ENCODE measurements around the gene MCF2L2.

Gene MCF2L2

GRCh38 chr3:183306798-183307671 is 121.4 kb downstream of the MCF2L2 start:
- FAIRE-seq: peak; percentile 93
- TF ChIP-seq POLR2A (IDR thresholded peaks at IDR 0.05; ENCODE audit: low read depth, low read length): no peak
- DNase-seq (ENCODE audit: insufficient read length, low spot score): peak; percentile 49

GRCh38 chr3:183303690-183304089 is 124.7 kb downstream of the MCF2L2 start:
- FAIRE-seq: no peak
- no peak for TF ChIP-seq POLR2A (IDR thresholded peaks at IDR 0.05; ENCODE audit: low read depth, low read length)

GRCh38 chr3:183301937-183302580 is 126.4 kb downstream of the MCF2L2 start:
- TF ChIP-seq POLR2A (IDR thresholded peaks at IDR 0.05; ENCODE audit: low read depth, low read length): no peak
- FAIRE-seq (no peak), DNase-seq (ENCODE audit: insufficient read length, low spot score) (no peak)

More at GRCh38 chr3:183303690-183304089, 124.7 kb downstream of the MCF2L2 start:
- no peak for DNase-seq (ENCODE audit: insufficient read length, low spot score)

- peak; percentile 11 for FAIRE-seq
- no peak for TF ChIP-seq POLR2A (IDR thresholded peaks at IDR 0.05; ENCODE audit: low read depth, low read length)
- DNase-seq (ENCODE audit: insufficient read length, low spot score): no peak
These were observed 127.3 kb downstream of the MCF2L2 start for GRCh38 chr3:183300996-183301562.

GRCh38 chr3:183299976-183300375 is 128.4 kb downstream of the MCF2L2 start:
- no peak for TF ChIP-seq POLR2A (IDR thresholded peaks at IDR 0.05; ENCODE audit: low read depth, low read length)
- FAIRE-seq (no peak), DNase-seq (ENCODE audit: insufficient read length, low spot score) (no peak)

GRCh38 chr3:183298701-183299153 is 129.7 kb downstream of the MCF2L2 start:
- peak; percentile 95 for FAIRE-seq
- TF ChIP-seq POLR2A (IDR thresholded peaks at IDR 0.05; ENCODE audit: low read depth, low read length): no peak
- peak; percentile 90 for DNase-seq (ENCODE audit: insufficient read length, low spot score)

GRCh38 chr3:183296944-183297343 is 131.5 kb downstream of the MCF2L2 start:
- TF ChIP-seq POLR2A (IDR thresholded peaks at IDR 0.05; ENCODE audit: low read depth, low read length): no peak
- no peak for DNase-seq (ENCODE audit: insufficient read length, low spot score)
- no peak for FAIRE-seq

- no peak for TF ChIP-seq POLR2A (IDR thresholded peaks at IDR 0.05; ENCODE audit: low read depth, low read length)
- DNase-seq (ENCODE audit: insufficient read length, low spot score): no peak
These were observed 133.2 kb downstream of the MCF2L2 start for GRCh38 chr3:183295211-183295610.

GRCh38 chr3:183293966-183294365 is 134.5 kb downstream of the MCF2L2 start:
- peak; percentile 45 for FAIRE-seq
- no peak for DNase-seq (ENCODE audit: insufficient read length, low spot score)
- TF ChIP-seq POLR2A (IDR thresholded peaks at IDR 0.05; ENCODE audit: low read depth, low read length): no peak

More at GRCh38 chr3:183295211-183295610, 133.2 kb downstream of the MCF2L2 start:
- FAIRE-seq: peak; percentile 98

- FAIRE-seq (peak; percentile 90), DNase-seq (ENCODE audit: insufficient read length, low spot score) (no peak)
These were observed 136.9 kb downstream of the MCF2L2 start for GRCh38 chr3:183291497-183292031.

GRCh38 chr3:183290216-183290615 is 138.2 kb downstream of the MCF2L2 start:
- DNase-seq (ENCODE audit: insufficient read length, low spot score) (no peak), FAIRE-seq (no peak)
- TF ChIP-seq POLR2A (IDR thresholded peaks at IDR 0.05; ENCODE audit: low read depth, low read length): no peak

More at GRCh38 chr3:183291497-183292031, 136.9 kb downstream of the MCF2L2 start:
- TF ChIP-seq POLR2A (IDR thresholded peaks at IDR 0.05; ENCODE audit: low read depth, low read length): no peak

GRCh38 chr3:183288117-183288516 is 140.3 kb downstream of the MCF2L2 start:
- FAIRE-seq: no peak
- TF ChIP-seq POLR2A (IDR thresholded peaks at IDR 0.05; ENCODE audit: low read depth, low read length): no peak
- no peak for DNase-seq (ENCODE audit: insufficient read length, low spot score)

- TF ChIP-seq POLR2A (IDR thresholded peaks at IDR 0.05; ENCODE audit: low read depth, low read length): no peak
- FAIRE-seq (peak; percentile 98), DNase-seq (ENCODE audit: insufficient read length, low spot score) (no peak)
These were observed 141.0 kb downstream of the MCF2L2 start for GRCh38 chr3:183287301-183287971.
